ENCODE measurements around the gene SCN1A. TPM values are rescaled to one million over a fixed set of nuclear protein-coding genes. Genes with fewer than 3 reads are reported as not detected.

Gene SCN1A
- total and polyA plus RNA-seq, 2 of the 8 experiments (the other 6 are each of a cell fraction or from before 2014, with no cell fraction given) = 0.18 to 1.9 TPM

DNA sequence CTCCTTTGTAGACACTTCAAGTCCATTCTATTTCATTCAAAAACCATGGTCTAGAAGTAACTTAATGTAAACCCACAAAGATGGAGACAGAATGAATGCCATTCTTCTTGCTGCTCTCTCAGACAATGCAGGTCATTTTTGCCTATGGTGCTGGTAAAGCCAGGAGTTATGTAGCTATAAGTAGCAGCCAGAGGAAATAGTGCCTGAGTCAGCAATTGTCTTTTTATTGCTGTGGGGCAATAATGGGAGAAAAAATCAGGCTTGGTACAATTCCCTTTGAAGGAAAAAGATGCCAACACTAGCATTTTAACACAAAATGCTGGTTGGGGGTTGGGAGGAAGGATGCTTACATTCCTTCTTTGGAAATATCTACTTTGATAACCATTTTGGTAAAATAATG lies 43.5 kb downstream of the SCN1A start:
- Histone ChIP-seq H3K14ac (ENCODE audit: insufficient read length) (no peak overlapping the region), H2AFZ (ENCODE audit: low read length) (no peak overlapping the region), H2BK12ac (ENCODE audit: low read depth, low read length) (no peak overlapping the region), H2BK5ac (ENCODE audit: low read depth, low read length) (no peak overlapping the region), H3K4me1 (replicated peaks in 1 of 4; ENCODE audit: control insufficient read depth in 3 of 4, insufficient read depth in 4 of 4, low read length in 3 of 4) (no peaks in the 10 kb centered on the region), H3K9ac (replicated peaks in 1 of 4; ENCODE audit: extremely low read depth in 1 of 4, low read depth in 3 of 4, low read length in 3 of 4) (no peak overlapping the region), H3K27me3 (replicated peaks in 1 of 4; ENCODE audit: control insufficient read depth in 3 of 4, extremely low read depth in 1 of 4, insufficient read depth in 3 of 4, low read length in 3 of 4) (no peaks in the 10 kb centered on the region), H4K20me1 (replicated peaks in 1 of 2; ENCODE audit: control insufficient read depth in 1 of 2, insufficient read depth in 2 of 2, low read length in 2 of 2) (no peaks in the 10 kb centered on the region), H3K36me3 (ENCODE audit: control insufficient read depth in 2 of 4, insufficient read depth in 4 of 4, low read length in 3 of 4) (no peaks in the 10 kb centered on the region), H3K23me2 (ENCODE audit: low read depth, low read length) (no peaks in the 10 kb centered on the region), H2BK120ac (replicated peaks; ENCODE audit: low read depth, low read length) (no peak overlapping the region), H3K4me3 (ENCODE audit: extremely low read depth in 1 of 4, insufficient read depth in 2 of 4, low read depth in 3 of 4, low read length in 4 of 4) (no peak overlapping the region), H3K4me2 (ENCODE audit: insufficient read depth in 1 of 2, low read depth in 2 of 2, low read length in 2 of 2) (no peak overlapping the region), H2BK20ac (ENCODE audit: low read length) (no peak overlapping the region), H3K4ac (replicated peaks; ENCODE audit: insufficient read length, low read depth, low read length) (no peak overlapping the region), H2BK15ac (ENCODE audit: low read length) (no peak overlapping the region), H3K9me3 (ENCODE audit: insufficient read depth in 2 of 2, low read depth in 1 of 2, low read length in 1 of 2) (no peaks in the 10 kb centered on the region), H3K27ac (ENCODE audit: low read depth, low read length) (no peak overlapping the region), H3K18ac (ENCODE audit: extremely low read depth, low read length) (no peak overlapping the region), H2AK5ac (ENCODE audit: low read depth, low read length) (no peak overlapping the region), H3K79me2 (ENCODE audit: control insufficient read depth in 1 of 2, insufficient read depth in 2 of 2, low read length in 2 of 2) (no peaks in the 10 kb centered on the region), H3K23ac (ENCODE audit: insufficient read length) (no peak overlapping the region), H4K8ac (ENCODE audit: extremely low read depth, insufficient read depth, low read length) (no peak overlapping the region), H3K79me1 (ENCODE audit: low read depth, low read length) (no peaks in the 10 kb centered on the region), H4K91ac (replicated peaks; ENCODE audit: insufficient read length, low read length) (no peak overlapping the region), H4K5ac (ENCODE audit: insufficient read length, low read depth, low read length) (no peak overlapping the region), H3K56ac (replicated peaks; ENCODE audit: insufficient read length, low read depth, low read length) (no peak overlapping the region)
- DNase-seq (ENCODE audit: low read depth in 1 of 2, low spot score in 2 of 2) (no peak), FAIRE-seq (no peak)
- TF ChIP-seq RAD21 (IDR thresholded peaks at IDR 0.05 in 1 of 2, conservative IDR thresholded peaks at IDR 0.05 in 1 of 2; ENCODE audit: low read depth in 2 of 2, low read length in 2 of 2) (no peak), EP300 (IDR thresholded peaks at IDR 0.05; ENCODE audit: borderline replicate concordance in 1 of 2, low read depth in 2 of 2, low read length in 2 of 2) (no peak), HDAC6 (IDR thresholded peaks at IDR 0.05; ENCODE audit: low read depth, low read length) (no peak), KDM5A (IDR thresholded peaks at IDR 0.05; ENCODE audit: low read length) (no peak), SAP30 (IDR thresholded peaks at IDR 0.05; ENCODE audit: insufficient read depth, insufficient replicate concordance, low read length) (no peak), CBX8 (IDR thresholded peaks at IDR 0.05; ENCODE audit: borderline replicate concordance, low read depth, low read length) (no peak), TAF1 (IDR thresholded peaks at IDR 0.05; ENCODE audit: low read depth, low read length) (no peak), RFX5 (IDR thresholded peaks at IDR 0.05; ENCODE audit: borderline replicate concordance, low read depth, low read length) (no peak), YY1 (IDR thresholded peaks at IDR 0.05; ENCODE audit: low read depth, low read length) (no peak), NANOG (IDR thresholded peaks at IDR 0.05; ENCODE audit: insufficient read depth, low read depth, low read length, poor library complexity, severe bottlenecking) (no peak), RNF2 (IDR thresholded peaks at IDR 0.05; ENCODE audit: borderline replicate concordance, low read depth, low read length, missing control alignments, poor library complexity, severe bottlenecking) (no peak)
- ChIA-PET POLR2A (ENCODE audit: partially characterized antibody) (no interaction called here), CTCF (ENCODE audit: partially characterized antibody) (no interaction called here)
